Kidney (tissue), 22 donors: Measurements from ENCODE around the gene ERICH2. TPM values are rescaled to one million over a fixed set of nuclear protein-coding genes. Genes with fewer than 3 reads are reported as not detected.

Source experiments
- DNase-seq, 5 donors: peaks; one replicate each; pipeline ENCODE4 v3.0.0-alpha.2; 2013 to 2020
- FAIRE-seq: peaks from 2 replicates; lab custom pipeline; 2012; peaks lifted over from hg19 to GRCh38; lab: Jason Lieb, UNC
- H3K27ac ChIP-seq, 2 donors: one replicate each; pipeline ENCODE4 v1.7.0; 2013; ENCODE audit warnings: low read depth in 2 of 2, low read length in 2 of 2, inconsistent platforms in 1 of 2
- H3K27me3 ChIP-seq: one replicate; pipeline ENCODE4 v1.7.1; 2013; ENCODE audit warnings: low read length, inconsistent platforms; ENCODE audit not compliant: control insufficient read depth, insufficient read depth
- H3K36me3 ChIP-seq, 3 donors: one replicate each; pipeline versions ENCODE4 v1.7.0 to v1.7.1; 2013; ENCODE audit warnings: low read length in 3 of 3, control low read depth in 1 of 3, inconsistent platforms in 1 of 3; ENCODE audit not compliant: insufficient read depth in 3 of 3, control insufficient read depth in 2 of 3
- H3K4me1 ChIP-seq, 3 donors: one replicate each; pipeline versions ENCODE4 v1.7.0 to v1.7.1; 2013; ENCODE audit warnings: low read length in 3 of 3, inconsistent platforms in 1 of 3, low read depth in 1 of 3; ENCODE audit not compliant: control insufficient read depth in 2 of 3, insufficient read depth in 2 of 3
- H3K4me3 ChIP-seq, 3 donors: one replicate each; pipeline versions ENCODE4 v1.7.0 to v1.8.1; 2013; ENCODE audit warnings: low read length in 3 of 3, control low read depth in 1 of 3, inconsistent platforms in 1 of 3
- H3K9ac ChIP-seq, 3 donors: one replicate each; pipeline versions ENCODE4 v1.7.0 to v1.7.1; 2013; ENCODE audit warnings: low read length in 3 of 3, control low read depth in 1 of 3, inconsistent platforms in 1 of 3
- H3K9me3 ChIP-seq, 3 donors: one replicate each; pipeline versions ENCODE4 v1.7.0 to v1.7.1; 2013; ENCODE audit warnings: low read length in 3 of 3, control low read depth in 1 of 3, inconsistent platforms in 1 of 3; ENCODE audit not compliant: control insufficient read depth in 2 of 3, insufficient read depth in 1 of 3
- intact Hi-C: fragments of 100-400 bp; cut with DNase I; formaldehyde crosslinking; loops from one replicate; pipeline ENCODE4 v1.11.1; 2022
- long read RNA-seq, 10 donors: library from polyadenylated mRNA in 1 of 10; unstranded in 1 of 10; transcript quantifications; one replicate each; pipeline ENCODE4 v2.0.0 and lab custom pipeline, GENCODE V29; 2021 to 2026
- polyA plus RNA-seq: library from polyadenylated mRNA; stranded (reverse); fragments of 350-450 nt; fragmentation: Illumina TruSeq; extraction: RNeasy Lipid Tissue Mini Kit (QIAGEN cat#74804); gene quantifications from one replicate; pipeline ENCODE4 v1.2.3, GENCODE V29; 2014; ENCODE audit warnings: low read depth, low replicate concordance; ENCODE audit not compliant: insufficient read depth
- total RNA-seq: library from RNA; stranded (reverse); fragmentation: NEBNext Ultra II Directional; extraction: Animal tissue kit (Norgen Biotek cat#: 25700); gene quantifications from one replicate; pipeline ENCODE4 v1.2.1, GENCODE V29; 2021
- TF ChIP-seq, protein P1 (sequence below): IDR thresholded peaks from 3 replicates; pipeline ENCODE4 v1.5.1; 2012; ENCODE audit warnings: mild to moderate bottlenecking, moderate library complexity, borderline replicate concordance; ENCODE audit not compliant: insufficient read depth; ENCODE audit errors: extremely low read depth
- donor health status: control.
- donor health status: control.
- donor health status: control.
- donor health status: control.
- donor health status: control.
- donor health status: DM: yes; HTN: yes; CAD: no.
- donor health status: Normal renal cell carcinoma (clear cell type).

The ERICH2 gene
- total RNA-seq (0.91 TPM), polyA plus RNA-seq (4.0 TPM)
- long read RNA-seq, donor 1: 0 reads
- long read RNA-seq, donor 2: 0 reads
- long read RNA-seq, donor 3: 0 reads
- long read RNA-seq, donor 4: 0 reads
- long read RNA-seq, donor 5: 0 reads
- long read RNA-seq, donor 6: 0 reads
- long read RNA-seq, donor 7: 0 reads
- long read RNA-seq, donor 8: 0 reads
- long read RNA-seq, donor 9: 0 reads
- long read RNA-seq, donor 10: 0 reads

GRCh38 chr2:170770008-170770605 is at the start of gene ERICH2:
ERICH2 (plus strand) TSS chr2:170770378; CDS start chr2:170770682, 304 bp downstream.
- intact Hi-C loops: no loop called here
- Histone ChIP-seq H3K9me3 (no peaks in the 10 kb centered on the region), H3K4me3 (peak within 1 kb of the TSS; percentile 62 to 83 (median 71)), H3K36me3 (no peaks in the 10 kb centered on the region), H3K27me3 (peaks cover 2% of the 10 kb centered on the region), H3K9ac (peak within 1 kb of the TSS; percentile 57 to 85 (median 63)), H3K27ac (peak within 1 kb of the TSS; percentile 67 to 78), H3K4me1 (peaks cover 0 to 3% (median 0%) of the 10 kb centered on the region in 3 donors)
- TF ChIP-seq, protein P1, sequence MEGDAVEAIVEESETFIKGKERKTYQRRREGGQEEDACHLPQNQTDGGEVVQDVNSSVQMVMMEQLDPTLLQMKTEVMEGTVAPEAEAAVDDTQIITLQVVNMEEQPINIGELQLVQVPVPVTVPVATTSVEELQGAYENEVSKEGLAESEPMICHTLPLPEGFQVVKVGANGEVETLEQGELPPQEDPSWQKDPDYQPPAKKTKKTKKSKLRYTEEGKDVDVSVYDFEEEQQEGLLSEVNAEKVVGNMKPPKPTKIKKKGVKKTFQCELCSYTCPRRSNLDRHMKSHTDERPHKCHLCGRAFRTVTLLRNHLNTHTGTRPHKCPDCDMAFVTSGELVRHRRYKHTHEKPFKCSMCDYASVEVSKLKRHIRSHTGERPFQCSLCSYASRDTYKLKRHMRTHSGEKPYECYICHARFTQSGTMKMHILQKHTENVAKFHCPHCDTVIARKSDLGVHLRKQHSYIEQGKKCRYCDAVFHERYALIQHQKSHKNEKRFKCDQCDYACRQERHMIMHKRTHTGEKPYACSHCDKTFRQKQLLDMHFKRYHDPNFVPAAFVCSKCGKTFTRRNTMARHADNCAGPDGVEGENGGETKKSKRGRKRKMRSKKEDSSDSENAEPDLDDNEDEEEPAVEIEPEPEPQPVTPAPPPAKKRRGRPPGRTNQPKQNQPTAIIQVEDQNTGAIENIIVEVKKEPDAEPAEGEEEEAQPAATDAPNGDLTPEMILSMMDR: no peak
- DNase-seq (peak; percentile 73 to 88 (median 79)), FAIRE-seq (no peak)

GRCh38 chr2:170721678-170722077 is 48.5 kb upstream of the ERICH2 start:
- TF ChIP-seq, protein P1: no peak
- FAIRE-seq (no peak), DNase-seq (no peak)
- H3K9me3 ChIP-seq: no peaks in the 10 kb centered on the region
- H3K27ac ChIP-seq: no peak overlapping the region
- no peaks in the 10 kb centered on the region for H3K36me3 ChIP-seq
- peaks cover 30% of the 10 kb centered on the region for H3K27me3 ChIP-seq
- intact Hi-C loops: no loop called here
- no peak overlapping the region for H3K4me3 ChIP-seq
- H3K9ac ChIP-seq: no peak overlapping the region
- no peaks in the 10 kb centered on the region for H3K4me1 ChIP-seq

DNA sequence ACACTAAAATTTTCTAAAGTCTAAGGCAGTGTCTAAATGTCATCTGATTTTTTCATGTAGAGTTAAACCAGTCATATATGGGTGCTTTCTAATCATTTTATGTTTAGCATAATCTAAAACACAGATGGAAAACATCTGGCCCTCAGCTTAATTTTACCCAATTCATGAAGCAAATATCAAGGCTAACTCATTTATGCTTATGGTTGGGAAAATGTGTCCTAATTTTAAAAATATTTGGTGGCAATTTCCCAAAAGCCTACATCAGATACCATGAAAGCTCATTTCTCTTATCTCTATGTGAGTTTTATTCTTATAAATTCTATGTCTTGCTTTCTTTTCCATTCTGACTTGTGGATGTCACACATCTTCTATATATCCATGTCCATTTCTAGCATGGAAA is 47.9 kb upstream of the ERICH2 start:
- H3K4me1 ChIP-seq: no peaks in the 10 kb centered on the region
- no peak for DNase-seq
- H3K36me3 ChIP-seq: no peaks in the 10 kb centered on the region
- H3K9ac ChIP-seq: no peak overlapping the region
- TF ChIP-seq, protein P1: no peak
- no peaks in the 10 kb centered on the region for H3K9me3 ChIP-seq
- intact Hi-C loops: no loop called here
- no peak overlapping the region for H3K27ac ChIP-seq
- no peak for FAIRE-seq
- peaks cover 26% of the 10 kb centered on the region for H3K27me3 ChIP-seq
- no peak overlapping the region for H3K4me3 ChIP-seq
